ENCODE measurements around the gene CYP26A1.

- TF ChIP-seq CTCF (conservative IDR thresholded peaks at IDR 0.05): no peak
- no peak for TF ChIP-seq ZFX (IDR thresholded peaks at IDR 0.05)
These were observed 43.3 kb upstream of the CYP26A1 start for GRCh38 chr10:93030409-93030808.

Measured in C4-2B (cell line).